KMS-11 (cell line): ENCODE data around the gene UTS2.

Source experiments
- H2AFZ ChIP-seq: fragments of 200-600 bp; sonication (generic); 2 replicates; pipeline ENCODE4 v1.6.1; 2016; ENCODE audit warnings: antibody characterized with exemption, mixed run types, low read depth
- H3K27ac ChIP-seq: fragments of 200-600 bp; sonication (generic); 2 replicates; pipeline ENCODE4 v1.6.1; 2016; ENCODE audit warnings: mild to moderate bottlenecking, mixed run types
- H3K27me3 ChIP-seq: fragments of 200-600 bp; sonication (generic); 2 replicates; pipeline ENCODE4 v1.6.1; 2017; ENCODE audit warnings: mild to moderate bottlenecking, low read depth, mixed run types, moderate library complexity; ENCODE audit not compliant: insufficient read depth
- H3K36me3 ChIP-seq: fragments of 200-600 bp; sonication (generic); 2 replicates; pipeline ENCODE4 v1.6.1; 2017; ENCODE audit warnings: mild to moderate bottlenecking, mixed run types; ENCODE audit not compliant: insufficient read depth
- H3K4me1 ChIP-seq: fragments of 200-600 bp; sonication (generic); 2 replicates; pipeline ENCODE4 v1.6.1; 2016; ENCODE audit warnings: mild to moderate bottlenecking, low read depth, mixed run types; ENCODE audit not compliant: poor library complexity, severe bottlenecking
- H3K4me2 ChIP-seq: fragments of 200-600 bp; sonication (generic); 2 replicates; pipeline ENCODE4 v1.7.0; 2016; ENCODE audit warnings: mild to moderate bottlenecking, mixed run types
- H3K4me3 ChIP-seq: fragments of 200-600 bp; sonication (generic); IDR thresholded peaks from 2 replicates; pipeline ENCODE4 v1.6.1; 2017; ENCODE audit warnings: low read depth, low read length, mixed read lengths; ENCODE audit not compliant: insufficient read depth
- H3K79me2 ChIP-seq: fragments of 200-600 bp; sonication (generic); 2 replicates; pipeline ENCODE4 v1.6.1; 2016; ENCODE audit warnings: low read depth, mixed run types; ENCODE audit not compliant: insufficient read depth
- H3K9ac ChIP-seq: fragments of 200-600 bp; sonication (generic); 2 replicates; pipeline ENCODE4 v1.6.1; 2016; ENCODE audit warnings: mild to moderate bottlenecking, mixed run types
- H4K20me1 ChIP-seq: fragments of 200-600 bp; sonication (generic); 2 replicates; pipeline ENCODE4 v1.6.1; 2016; ENCODE audit warnings: mild to moderate bottlenecking, mixed run types; ENCODE audit not compliant: insufficient read depth
- CTCF ChIP-seq: fragments of 200-600 bp; sonication (generic); conservative IDR thresholded peaks from 2 replicates; pipeline ENCODE4 v1.6.1; 2017; ENCODE audit warnings: low read depth, mild to moderate bottlenecking, antibody characterized with exemption, low read length, moderate library complexity, mixed read lengths

Gene UTS2

GRCh38 chr1:7857000-7857399, 4.1 kb upstream of the UTS2 start:
- H3K4me1 ChIP-seq: no peaks in the 10 kb centered on the region
- H3K9ac ChIP-seq: no peak overlapping the region
- H3K27ac ChIP-seq: no peak overlapping the region
- no peaks in the 10 kb centered on the region for H3K27me3 ChIP-seq
- no peak overlapping the region for H3K4me3 ChIP-seq
- no peaks in the 10 kb centered on the region for H4K20me1 ChIP-seq
- H3K79me2 ChIP-seq: no peaks in the 10 kb centered on the region
- no peak overlapping the region for H2AFZ ChIP-seq
- no peak overlapping the region for H3K4me2 ChIP-seq
- TF ChIP-seq CTCF: no peak
- H3K36me3 ChIP-seq: no peaks in the 10 kb centered on the region

GRCh38 chr1:7856345-7856744, 3.5 kb upstream of the UTS2 start:
- no peak overlapping the region for H3K9ac ChIP-seq
- no peaks in the 10 kb centered on the region for H3K79me2 ChIP-seq
- H3K4me1 ChIP-seq: no peaks in the 10 kb centered on the region
- H3K36me3 ChIP-seq: no peaks in the 10 kb centered on the region
- no peak overlapping the region for H3K4me2 ChIP-seq
- no peak overlapping the region for H3K27ac ChIP-seq
- no peaks in the 10 kb centered on the region for H4K20me1 ChIP-seq
- H3K4me3 ChIP-seq: no peak overlapping the region
- H3K27me3 ChIP-seq: no peaks in the 10 kb centered on the region
- no peak for TF ChIP-seq CTCF
- no peak overlapping the region for H2AFZ ChIP-seq

GRCh38 chr1:7853684-7854026, 790 bp upstream of the UTS2 start:
- no peak overlapping the region for H3K4me3 ChIP-seq
- no peak overlapping the region for H3K27ac ChIP-seq
- no peak overlapping the region for H3K4me2 ChIP-seq
- no peak for TF ChIP-seq CTCF
- H3K9ac ChIP-seq: no peak overlapping the region
- no peaks in the 10 kb centered on the region for H4K20me1 ChIP-seq
- no peaks in the 10 kb centered on the region for H3K36me3 ChIP-seq
- no peaks in the 10 kb centered on the region for H3K27me3 ChIP-seq
- H2AFZ ChIP-seq: no peak overlapping the region
- H3K4me1 ChIP-seq: no peaks in the 10 kb centered on the region
- no peaks in the 10 kb centered on the region for H3K79me2 ChIP-seq

GRCh38 chr1:7850786-7851185, 2.1 kb downstream of the UTS2 start:
- no peak for TF ChIP-seq CTCF
- Histone ChIP-seq H3K27me3 (no peaks in the 10 kb centered on the region), H3K4me2 (no peak overlapping the region)

GRCh38 chr1:7847599-7847998, 5.3 kb downstream of the UTS2 start:
- Histone ChIP-seq H3K4me1 (peaks cover 11% of the 10 kb centered on the region), H4K20me1 (no peaks in the 10 kb centered on the region), H3K27ac (no peak overlapping the region), H3K4me3 (no peak overlapping the region), H3K9ac (no peak overlapping the region), H3K79me2 (no peaks in the 10 kb centered on the region), H2AFZ (no peak overlapping the region), H3K27me3 (no peaks in the 10 kb centered on the region), H3K36me3 (no peaks in the 10 kb centered on the region), H3K4me2 (no peak overlapping the region)
- TF ChIP-seq CTCF: no peak

More at GRCh38 chr1:7850786-7851185, 2.1 kb downstream of the UTS2 start:
- no peaks in the 10 kb centered on the region for H4K20me1 ChIP-seq
- H3K9ac ChIP-seq: no peak overlapping the region
- no peaks in the 10 kb centered on the region for H3K79me2 ChIP-seq
- H3K36me3 ChIP-seq: no peaks in the 10 kb centered on the region
- no peaks in the 10 kb centered on the region for H3K4me1 ChIP-seq
- no peak overlapping the region for H3K4me3 ChIP-seq
- no peak overlapping the region for H2AFZ ChIP-seq
- no peak overlapping the region for H3K27ac ChIP-seq
